ENCODE data around the gene SHISA9. TPM values are rescaled to one million over a fixed set of nuclear protein-coding genes. Genes with fewer than 3 reads are reported as not detected.

SHISA9 gene
- polyA plus RNA-seq, 1 of the 3 experiments (the other 2 are of a cell fraction) = 0.02 TPM

DNA sequence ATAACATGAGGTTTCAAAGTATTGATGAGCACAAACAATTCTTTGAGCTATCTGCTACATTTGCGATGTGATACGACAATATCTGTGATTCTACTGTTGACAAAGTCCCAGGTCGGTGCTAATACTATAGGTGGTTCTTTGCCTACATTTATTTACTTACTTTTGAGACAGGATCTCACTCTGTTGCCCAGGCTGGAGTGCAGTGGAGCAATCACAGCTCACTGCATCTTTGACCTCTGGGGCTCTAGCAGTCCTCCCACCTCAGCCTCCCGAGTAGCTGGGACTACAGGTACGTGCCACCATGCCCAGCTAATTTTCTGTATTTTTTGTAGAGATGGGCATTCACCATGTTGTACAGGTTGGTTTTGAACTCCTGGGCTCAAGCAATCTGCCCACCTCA, 343.4 kb downstream of the SHISA9 start (continued):
- no peak for TF ChIP-seq MEF2A (IDR thresholded peaks at IDR 0.05; ENCODE audit: borderline replicate concordance, low read depth)
- TF ChIP-seq TAF1 (IDR thresholded peaks at IDR 0.05; ENCODE audit: borderline replicate concordance, low read depth, low read length) = no peak
- no peak for TF ChIP-seq EZH2phosphoT487 (IDR thresholded peaks at IDR 0.05; ENCODE audit: borderline replicate concordance, low read depth)
- TF ChIP-seq, protein P1, sequence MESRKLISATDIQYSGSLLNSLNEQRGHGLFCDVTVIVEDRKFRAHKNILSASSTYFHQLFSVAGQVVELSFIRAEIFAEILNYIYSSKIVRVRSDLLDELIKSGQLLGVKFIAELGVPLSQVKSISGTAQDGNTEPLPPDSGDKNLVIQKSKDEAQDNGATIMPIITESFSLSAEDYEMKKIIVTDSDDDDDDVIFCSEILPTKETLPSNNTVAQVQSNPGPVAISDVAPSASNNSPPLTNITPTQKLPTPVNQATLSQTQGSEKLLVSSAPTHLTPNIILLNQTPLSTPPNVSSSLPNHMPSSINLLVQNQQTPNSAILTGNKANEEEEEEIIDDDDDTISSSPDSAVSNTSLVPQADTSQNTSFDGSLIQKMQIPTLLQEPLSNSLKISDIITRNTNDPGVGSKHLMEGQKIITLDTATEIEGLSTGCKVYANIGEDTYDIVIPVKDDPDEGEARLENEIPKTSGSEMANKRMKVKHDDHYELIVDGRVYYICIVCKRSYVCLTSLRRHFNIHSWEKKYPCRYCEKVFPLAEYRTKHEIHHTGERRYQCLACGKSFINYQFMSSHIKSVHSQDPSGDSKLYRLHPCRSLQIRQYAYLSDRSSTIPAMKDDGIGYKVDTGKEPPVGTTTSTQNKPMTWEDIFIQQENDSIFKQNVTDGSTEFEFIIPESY (IDR thresholded peaks at IDR 0.05; ENCODE audit: borderline replicate concordance, low read depth) = no peak

DNA sequence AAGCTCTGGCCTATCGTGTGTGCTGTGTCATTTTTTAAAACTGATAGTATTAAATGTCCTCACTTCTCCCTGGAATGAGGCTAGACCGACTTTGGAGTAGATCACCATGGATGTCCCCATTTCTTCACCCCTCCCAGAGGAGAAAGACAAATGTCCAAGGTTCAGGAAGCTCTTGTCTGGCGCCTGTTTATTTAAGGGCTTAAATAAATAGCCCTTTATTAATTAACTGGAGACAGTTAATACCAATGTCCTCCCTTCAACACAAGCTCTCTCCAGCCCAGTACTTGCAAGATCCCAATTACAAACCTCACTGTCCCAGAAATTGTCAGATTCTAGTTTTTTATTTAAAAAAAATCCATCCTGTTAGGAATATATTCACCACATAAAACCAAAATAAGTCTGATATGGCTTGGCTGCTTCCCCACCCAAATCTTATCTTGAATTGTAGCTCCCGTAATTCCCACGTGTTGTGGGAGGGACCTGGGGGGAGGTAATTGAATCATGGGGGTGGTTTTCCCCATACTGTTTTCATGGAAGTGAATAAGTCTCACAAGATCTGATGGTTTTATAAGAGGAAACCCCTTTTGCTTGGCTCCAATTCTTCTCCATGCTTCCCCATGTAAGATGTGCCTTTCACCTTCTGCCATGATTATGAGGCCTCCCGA, 344.4 kb downstream of the SHISA9 start:
- H2AFZ ChIP-seq (ENCODE audit: low read depth) = no peak overlapping the region
- WGBS (ENCODE audit: low lambda C conversion rate) = under 1% methylated on average over 6 of the region's 6 CpGs

More for the DNA sequence above, 344.4 kb downstream of the SHISA9 start:
- Histone ChIP-seq H3K9ac (no peak overlapping the region), H3K9me3 (0 out of 2 replicates have a peak, but pooled peaks cover 3% of the 10 kb centered on the region), H3F3A (replicated peaks; ENCODE audit: insufficient read depth) (no peaks in the 10 kb centered on the region), H3K36me3 (replicated peaks in 1 of 2; ENCODE audit: control insufficient read depth in 1 of 2, insufficient read depth in 2 of 2, low read length in 1 of 2) (no peaks in the 10 kb centered on the region), H3K9me2 (no peaks in the 10 kb centered on the region), H3K27me3 (ENCODE audit: insufficient read depth) (no peaks in the 10 kb centered on the region), H3K4me1 (ENCODE audit: control insufficient read depth in 1 of 2, insufficient read depth in 2 of 2, low read depth in 1 of 2, low read length in 1 of 2) (no peaks in the 10 kb centered on the region), H4K20me1 (ENCODE audit: insufficient read depth) (no peaks in the 10 kb centered on the region), H3K27ac (ENCODE audit: low read depth in 2 of 2, low read length in 1 of 2) (no peak overlapping the region), H3K4me3 (ENCODE audit: low read depth in 2 of 2, low read length in 1 of 2) (no peak overlapping the region), H3K79me2 (ENCODE audit: insufficient read depth) (no peaks in the 10 kb centered on the region), H3K4me2 (no peak overlapping the region)
- POLR2A ChIA-PET = no interaction called here
- TF ChIP-seq, protein P2, sequence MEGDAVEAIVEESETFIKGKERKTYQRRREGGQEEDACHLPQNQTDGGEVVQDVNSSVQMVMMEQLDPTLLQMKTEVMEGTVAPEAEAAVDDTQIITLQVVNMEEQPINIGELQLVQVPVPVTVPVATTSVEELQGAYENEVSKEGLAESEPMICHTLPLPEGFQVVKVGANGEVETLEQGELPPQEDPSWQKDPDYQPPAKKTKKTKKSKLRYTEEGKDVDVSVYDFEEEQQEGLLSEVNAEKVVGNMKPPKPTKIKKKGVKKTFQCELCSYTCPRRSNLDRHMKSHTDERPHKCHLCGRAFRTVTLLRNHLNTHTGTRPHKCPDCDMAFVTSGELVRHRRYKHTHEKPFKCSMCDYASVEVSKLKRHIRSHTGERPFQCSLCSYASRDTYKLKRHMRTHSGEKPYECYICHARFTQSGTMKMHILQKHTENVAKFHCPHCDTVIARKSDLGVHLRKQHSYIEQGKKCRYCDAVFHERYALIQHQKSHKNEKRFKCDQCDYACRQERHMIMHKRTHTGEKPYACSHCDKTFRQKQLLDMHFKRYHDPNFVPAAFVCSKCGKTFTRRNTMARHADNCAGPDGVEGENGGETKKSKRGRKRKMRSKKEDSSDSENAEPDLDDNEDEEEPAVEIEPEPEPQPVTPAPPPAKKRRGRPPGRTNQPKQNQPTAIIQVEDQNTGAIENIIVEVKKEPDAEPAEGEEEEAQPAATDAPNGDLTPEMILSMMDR (IDR thresholded peaks at IDR 0.05) = no peak
- TF ChIP-seq RAD21 (IDR thresholded peaks at IDR 0.05; ENCODE audit: low read length) = no peak
- TF ChIP-seq RXRA (IDR thresholded peaks at IDR 0.05; ENCODE audit: borderline replicate concordance, low read depth) = no peak
- TF ChIP-seq, protein P3, sequence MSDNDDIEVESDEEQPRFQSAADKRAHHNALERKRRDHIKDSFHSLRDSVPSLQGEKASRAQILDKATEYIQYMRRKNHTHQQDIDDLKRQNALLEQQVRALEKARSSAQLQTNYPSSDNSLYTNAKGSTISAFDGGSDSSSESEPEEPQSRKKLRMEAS (IDR thresholded peaks at IDR 0.05; ENCODE audit: low read depth) = no peak
- no peak for TF ChIP-seq TAF1 (IDR thresholded peaks at IDR 0.05; ENCODE audit: borderline replicate concordance, low read depth, low read length)
- TF ChIP-seq, protein P4, sequence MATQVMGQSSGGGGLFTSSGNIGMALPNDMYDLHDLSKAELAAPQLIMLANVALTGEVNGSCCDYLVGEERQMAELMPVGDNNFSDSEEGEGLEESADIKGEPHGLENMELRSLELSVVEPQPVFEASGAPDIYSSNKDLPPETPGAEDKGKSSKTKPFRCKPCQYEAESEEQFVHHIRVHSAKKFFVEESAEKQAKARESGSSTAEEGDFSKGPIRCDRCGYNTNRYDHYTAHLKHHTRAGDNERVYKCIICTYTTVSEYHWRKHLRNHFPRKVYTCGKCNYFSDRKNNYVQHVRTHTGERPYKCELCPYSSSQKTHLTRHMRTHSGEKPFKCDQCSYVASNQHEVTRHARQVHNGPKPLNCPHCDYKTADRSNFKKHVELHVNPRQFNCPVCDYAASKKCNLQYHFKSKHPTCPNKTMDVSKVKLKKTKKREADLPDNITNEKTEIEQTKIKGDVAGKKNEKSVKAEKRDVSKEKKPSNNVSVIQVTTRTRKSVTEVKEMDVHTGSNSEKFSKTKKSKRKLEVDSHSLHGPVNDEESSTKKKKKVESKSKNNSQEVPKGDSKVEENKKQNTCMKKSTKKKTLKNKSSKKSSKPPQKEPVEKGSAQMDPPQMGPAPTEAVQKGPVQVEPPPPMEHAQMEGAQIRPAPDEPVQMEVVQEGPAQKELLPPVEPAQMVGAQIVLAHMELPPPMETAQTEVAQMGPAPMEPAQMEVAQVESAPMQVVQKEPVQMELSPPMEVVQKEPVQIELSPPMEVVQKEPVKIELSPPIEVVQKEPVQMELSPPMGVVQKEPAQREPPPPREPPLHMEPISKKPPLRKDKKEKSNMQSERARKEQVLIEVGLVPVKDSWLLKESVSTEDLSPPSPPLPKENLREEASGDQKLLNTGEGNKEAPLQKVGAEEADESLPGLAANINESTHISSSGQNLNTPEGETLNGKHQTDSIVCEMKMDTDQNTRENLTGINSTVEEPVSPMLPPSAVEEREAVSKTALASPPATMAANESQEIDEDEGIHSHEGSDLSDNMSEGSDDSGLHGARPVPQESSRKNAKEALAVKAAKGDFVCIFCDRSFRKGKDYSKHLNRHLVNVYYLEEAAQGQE (IDR thresholded peaks at IDR 0.05; ENCODE audit: low read depth, low read length) = no peak
- TF ChIP-seq SIN3A (IDR thresholded peaks at IDR 0.05; ENCODE audit: borderline replicate concordance, low read depth, low read length) = no peak
- no peak for TF ChIP-seq GATA2 (CRISPR knock-in tag; IDR thresholded peaks at IDR 0.05)
- DNase-seq = no peak
- CTCF ChIA-PET = no interaction called here

Measured in SK-N-SH (cell line).